HG03103 (cell line): Measurements from ENCODE around the gene CAPRIN1.

Experiments
- ATAC-seq: cut with Tn5 transposase; IDR thresholded peaks from one replicate; pipeline ENCODE4 v1.9.1; 2021; ENCODE audit warnings: low read depth; ENCODE audit not compliant: unreplicated experiment

CAPRIN1 gene, protein sequence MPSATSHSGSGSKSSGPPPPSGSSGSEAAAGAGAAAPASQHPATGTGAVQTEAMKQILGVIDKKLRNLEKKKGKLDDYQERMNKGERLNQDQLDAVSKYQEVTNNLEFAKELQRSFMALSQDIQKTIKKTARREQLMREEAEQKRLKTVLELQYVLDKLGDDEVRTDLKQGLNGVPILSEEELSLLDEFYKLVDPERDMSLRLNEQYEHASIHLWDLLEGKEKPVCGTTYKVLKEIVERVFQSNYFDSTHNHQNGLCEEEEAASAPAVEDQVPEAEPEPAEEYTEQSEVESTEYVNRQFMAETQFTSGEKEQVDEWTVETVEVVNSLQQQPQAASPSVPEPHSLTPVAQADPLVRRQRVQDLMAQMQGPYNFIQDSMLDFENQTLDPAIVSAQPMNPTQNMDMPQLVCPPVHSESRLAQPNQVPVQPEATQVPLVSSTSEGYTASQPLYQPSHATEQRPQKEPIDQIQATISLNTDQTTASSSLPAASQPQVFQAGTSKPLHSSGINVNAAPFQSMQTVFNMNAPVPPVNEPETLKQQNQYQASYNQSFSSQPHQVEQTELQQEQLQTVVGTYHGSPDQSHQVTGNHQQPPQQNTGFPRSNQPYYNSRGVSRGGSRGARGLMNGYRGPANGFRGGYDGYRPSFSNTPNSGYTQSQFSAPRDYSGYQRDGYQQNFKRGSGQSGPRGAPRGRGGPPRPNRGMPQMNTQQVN

DNA sequence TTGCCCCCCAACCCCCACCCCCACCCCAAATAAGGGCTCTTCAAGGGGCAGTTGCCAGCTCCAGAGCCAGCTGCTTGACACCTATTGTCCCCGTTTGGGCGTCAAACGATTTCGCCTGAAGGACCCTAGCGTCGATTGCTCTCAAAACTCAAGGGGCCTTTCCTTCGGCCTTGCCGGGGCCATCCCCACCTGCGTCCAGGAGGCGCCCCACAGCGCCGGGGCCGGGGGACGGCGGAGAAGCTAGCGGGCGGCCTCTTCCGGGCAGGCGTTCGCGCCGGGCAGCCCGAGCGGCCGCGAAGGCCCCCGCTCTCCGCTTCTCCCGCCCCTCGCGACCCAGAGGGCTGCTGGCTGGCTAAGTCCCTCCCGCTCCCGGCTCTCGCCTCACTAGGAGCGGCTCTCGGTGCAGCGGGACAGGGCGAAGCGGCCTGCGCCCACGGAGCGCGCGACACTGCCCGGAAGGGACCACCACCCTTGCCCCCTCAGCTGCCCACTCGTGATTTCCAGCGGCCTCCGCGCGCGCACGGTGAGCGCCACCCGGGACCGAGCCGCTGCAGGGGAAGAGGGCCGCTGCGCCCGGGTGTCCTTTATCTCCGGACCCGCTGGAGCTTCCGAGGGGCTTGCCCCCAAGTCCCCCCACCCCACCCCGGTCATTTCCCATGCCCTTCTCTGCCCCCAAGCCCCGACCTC is at the start of gene CAPRIN1:
Gene CAPRIN1, plus strand, starts transcription at position 383 of the 687 bp plus-strand sequence. CDS start 690 bp downstream, outside the sequence.
- peak; percentile 44 for ATAC-seq

DNA sequence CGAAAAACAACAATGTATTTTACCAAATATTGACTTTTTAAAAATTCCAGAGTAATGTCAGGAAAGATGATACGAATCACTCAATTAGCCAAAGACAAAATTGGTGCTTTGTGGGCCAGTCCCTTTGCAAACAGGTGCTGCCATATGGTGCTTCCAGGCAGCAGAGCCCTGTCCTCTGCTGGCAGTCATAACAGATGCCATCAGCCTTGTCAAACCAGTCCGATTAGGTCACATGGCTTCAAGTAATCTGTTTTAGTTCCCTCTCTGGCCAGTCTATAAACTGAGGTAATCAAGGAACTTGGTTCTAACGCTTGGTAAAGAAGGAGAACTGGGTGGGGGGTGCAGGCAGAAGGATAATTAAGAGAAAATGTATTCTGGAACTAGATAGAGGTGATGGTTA is 49.1 kb upstream of the CAPRIN1 start:
- ATAC-seq, result no peak

DNA sequence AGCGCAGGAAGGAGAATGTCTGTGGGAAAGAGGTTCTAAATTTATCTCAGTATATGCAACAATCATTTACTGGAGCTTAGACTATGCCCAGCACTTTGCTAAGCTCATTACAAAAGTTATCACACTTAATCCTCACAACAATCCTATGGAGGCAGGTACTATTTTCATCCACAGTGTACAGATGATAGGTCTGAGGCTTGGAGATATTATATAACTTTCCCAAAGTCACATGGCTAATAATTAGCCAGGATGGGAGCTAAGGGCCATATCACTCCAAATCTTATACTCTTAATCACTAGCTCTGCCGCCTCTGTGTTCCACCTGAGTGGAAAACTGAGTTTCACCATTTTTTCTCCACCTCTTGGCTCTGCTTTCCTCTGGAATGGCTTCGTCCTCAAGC is 47.3 kb upstream of the CAPRIN1 start:
- no peak for ATAC-seq

DNA sequence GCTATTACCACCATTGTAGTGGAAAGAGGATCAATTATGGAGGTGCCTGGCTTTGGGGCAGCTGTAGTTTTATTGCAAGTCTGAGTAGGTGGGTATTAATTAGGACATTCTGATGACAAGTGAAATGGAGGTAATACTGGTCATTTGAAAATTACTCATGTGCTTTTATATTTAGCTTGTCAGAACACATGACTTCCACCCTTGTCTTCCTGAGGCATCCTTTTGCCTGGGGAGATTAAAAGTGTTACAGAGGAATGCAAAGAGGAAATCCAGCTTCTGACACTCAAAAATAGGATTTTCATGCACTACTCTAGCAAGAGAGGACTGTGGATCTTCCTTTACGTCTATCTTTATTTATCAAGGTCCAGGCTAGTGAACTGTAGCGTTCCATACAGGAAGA is 44.7 kb upstream of the CAPRIN1 start:
- ATAC-seq, result no peak

DNA sequence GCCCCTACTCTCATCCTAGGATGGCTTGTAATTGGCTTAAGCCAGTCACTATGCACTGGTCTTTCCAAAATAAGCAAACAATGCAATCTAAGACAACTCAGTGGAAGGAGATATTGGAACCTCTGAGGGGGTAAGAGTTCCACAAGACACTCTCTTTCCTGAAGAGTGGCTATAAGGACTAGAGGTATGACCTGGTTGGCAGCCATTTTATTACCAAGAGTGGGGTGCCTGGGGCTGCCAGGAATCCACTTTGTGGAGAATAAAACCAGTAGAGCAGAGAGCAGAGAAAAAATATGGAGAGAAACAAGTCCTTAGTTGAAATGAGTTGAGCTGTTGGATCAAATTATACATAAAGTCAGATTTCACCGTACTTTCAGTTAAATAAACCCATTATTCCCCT is 38.8 kb upstream of the CAPRIN1 start:
- ATAC-seq, result no peak

DNA sequence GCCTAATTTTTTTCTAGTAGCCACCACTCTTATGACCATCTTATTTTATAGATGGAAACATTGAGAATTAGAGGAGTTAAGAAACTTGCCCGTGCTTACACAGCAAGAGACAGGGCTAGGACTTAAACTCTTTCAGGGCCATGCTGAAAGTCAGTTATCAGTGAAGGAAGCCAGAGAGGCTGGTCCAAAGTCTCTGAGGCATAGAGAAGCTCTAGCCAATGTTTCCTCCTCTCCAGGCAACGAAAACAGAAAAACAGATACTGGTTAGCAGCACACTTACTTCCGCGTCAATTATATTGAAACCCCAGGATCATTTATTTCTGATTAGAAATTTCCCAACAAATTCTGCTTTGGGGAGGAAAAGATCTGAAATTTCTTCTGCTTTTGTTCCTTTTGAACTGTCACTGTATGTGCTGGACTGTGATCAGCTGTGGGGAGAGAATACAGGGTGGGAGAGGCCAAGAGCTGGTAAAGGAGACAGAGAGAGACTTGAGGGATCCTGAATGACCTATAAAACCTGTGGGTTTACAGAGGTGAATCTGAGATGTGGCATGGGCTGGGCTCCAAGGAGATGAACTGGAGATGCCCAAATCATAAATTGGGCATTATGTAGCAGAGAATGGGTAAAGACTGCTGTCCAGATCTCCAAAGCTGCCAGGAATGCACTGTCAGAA is 37.5 kb upstream of the CAPRIN1 start:
- no peak for ATAC-seq

DNA sequence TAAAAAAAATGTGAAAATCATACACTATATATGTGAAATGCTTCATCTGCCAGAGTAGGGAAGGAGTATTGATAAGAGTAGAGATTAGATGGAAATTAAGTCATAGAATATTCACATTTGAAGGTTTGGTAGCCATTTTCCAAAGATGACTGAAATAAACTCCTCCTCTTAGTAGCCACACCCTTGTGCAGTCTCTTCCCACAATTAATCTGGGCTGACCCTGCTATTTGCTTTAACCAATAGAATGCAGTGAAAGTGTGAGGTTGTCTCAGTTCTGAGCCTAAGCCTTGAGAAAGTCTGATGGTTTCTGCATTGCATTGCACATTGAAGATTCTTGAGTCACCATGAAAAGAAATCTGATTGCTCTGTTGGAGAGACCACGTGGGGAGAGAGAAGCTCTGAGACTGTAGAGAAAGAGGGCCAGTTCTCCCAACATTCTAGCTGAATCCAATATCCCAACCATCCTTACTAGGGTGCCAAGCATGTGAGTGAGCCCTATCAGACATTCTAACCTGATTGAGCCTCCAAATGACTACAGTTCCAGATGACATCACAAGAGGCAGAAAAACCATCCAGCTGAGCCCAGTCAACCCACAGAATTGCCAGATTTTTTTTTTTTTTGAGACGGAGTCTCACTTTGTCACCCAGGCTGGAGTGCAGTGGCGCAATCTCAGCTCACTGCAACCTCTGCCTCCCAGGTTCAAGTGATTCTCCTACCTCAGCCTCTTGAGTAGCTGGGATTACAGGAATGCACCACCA is 29.4 kb upstream of the CAPRIN1 start:
- no peak for ATAC-seq

DNA sequence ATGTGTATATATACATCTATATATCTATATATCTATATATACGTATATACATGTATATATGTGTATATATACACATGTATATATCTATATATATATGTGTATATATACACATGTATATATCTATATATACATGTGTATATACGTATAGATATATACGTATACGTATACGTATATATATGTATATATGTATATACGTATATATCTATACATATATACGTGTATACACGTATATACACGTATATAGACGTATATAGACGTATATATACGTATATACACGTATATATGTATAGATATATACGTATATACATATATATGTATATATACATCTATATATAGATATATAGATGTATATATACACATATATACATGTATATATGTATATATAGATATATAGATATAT is 25.1 kb upstream of the CAPRIN1 start:
- ATAC-seq, result no peak

DNA sequence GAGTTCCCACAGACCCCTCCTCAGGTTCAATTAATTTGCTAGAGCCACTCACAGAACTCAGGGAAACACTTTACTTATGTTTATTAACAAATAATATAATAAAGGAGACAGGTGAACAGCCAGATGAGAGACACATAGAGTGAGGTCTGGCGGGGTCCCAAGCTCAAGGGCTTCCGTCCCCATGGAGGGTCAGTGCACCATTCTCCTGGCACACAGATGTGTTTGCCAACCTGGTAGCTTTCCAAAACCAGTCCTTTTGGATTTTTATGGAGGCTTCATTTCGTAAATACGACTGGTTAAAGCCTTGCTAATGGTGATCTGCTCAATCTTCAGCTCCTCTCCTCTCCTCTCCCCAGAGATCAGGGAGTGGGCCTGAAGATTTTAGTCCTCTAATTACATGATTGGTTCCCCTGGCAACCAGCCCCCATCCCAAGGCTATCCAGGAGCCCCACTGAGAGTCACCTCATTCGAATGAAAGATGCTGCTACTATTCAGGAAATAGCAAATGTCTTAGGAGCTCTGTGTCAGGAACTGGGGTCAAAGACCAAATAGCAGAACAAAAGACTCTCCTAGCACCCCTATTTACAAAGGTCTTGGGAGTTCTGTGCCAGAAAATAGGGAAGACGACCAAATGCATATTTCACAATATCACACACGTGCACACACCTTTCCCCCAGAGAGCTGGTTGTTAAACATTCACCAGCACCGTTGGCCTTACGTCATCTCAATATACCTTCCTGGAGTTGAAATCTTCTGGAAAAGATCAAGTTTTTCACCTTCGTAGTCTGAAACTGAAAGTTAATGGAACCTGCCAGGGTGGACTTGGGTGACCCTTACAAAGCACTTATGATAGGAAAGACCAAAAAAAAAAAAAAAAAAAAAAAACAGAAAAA is 23.8 kb upstream of the CAPRIN1 start:
- no peak for ATAC-seq

DNA sequence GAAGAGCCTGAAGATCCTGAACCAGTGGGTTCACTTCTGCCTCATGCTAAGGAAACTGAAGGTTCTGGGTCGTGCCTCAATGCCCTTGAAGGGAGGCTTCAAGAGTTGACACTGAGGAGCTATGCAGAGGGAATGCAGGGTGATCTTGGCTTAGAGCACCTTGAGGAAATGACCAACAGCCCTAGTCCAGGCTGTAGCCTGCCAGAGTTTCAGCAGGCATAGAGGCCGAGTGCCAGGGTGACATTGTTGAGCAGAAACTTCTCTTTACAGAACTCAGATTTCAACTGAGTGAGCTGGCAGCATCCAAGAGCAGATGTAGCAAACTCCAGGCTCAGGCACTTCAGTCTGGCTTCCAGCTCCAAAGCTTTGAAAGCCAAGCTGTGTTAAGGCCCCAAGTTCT is 23.1 kb upstream of the CAPRIN1 start:
- ATAC-seq, result no peak

DNA sequence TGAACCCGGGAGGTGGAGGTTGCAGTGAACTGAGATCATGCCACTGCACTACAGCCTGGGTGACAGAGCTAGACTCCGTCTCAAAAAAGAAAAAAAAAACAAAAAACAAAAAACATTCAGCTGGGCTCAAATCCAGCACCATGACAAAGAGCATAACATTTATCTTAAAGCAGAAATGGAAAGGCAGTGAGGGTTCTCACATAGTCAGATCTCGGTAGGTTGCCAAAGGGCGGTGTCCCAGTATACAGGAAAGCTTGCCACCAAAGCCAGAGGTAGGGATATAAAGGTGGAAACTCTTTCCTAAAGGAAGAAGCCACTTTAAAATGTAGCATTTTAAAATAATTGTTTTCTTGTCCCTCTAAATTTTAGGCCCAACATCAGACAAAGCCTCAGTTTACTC is 22.4 kb upstream of the CAPRIN1 start:
- ATAC-seq, result no peak

DNA sequence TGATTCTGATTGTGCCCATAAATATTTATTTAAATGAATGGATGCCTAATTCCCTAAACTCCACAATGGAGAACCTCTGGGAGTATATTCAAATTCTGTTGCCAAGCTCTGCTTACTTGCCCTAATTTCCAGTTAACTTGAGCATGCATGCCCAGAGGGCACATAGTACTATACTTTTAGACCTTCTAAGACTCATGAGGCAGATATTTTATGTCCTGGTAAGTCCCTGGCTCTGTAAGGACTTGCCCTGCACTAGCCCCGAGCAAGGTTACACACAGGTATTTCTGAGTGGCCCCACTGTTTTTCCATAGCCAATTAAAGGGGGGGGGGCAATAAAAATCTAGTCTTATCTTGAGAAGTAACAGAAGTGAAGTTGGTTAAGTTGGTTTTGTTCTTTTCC is 21.1 kb upstream of the CAPRIN1 start:
- ATAC-seq, result no peak

DNA sequence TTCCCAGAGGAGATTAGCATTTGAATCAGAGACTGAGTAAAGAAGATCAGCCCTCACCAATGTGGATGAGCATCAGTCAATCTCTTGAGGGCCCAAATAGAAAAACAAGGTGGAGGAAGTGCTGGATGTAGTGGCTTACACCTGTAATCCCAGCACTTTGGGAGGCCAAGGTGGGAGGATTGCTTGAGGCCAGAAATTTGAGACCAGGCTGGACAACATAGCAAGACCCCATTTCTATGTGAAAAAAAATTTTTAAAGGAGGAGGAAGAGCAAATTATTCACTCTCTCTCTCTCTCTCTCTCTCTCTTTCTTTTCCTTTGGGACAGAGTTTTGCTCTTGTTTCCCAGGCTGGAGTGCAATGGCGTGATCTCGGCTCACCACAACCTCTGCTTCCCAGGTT is 18.1 kb upstream of the CAPRIN1 start:
- no peak for ATAC-seq

DNA sequence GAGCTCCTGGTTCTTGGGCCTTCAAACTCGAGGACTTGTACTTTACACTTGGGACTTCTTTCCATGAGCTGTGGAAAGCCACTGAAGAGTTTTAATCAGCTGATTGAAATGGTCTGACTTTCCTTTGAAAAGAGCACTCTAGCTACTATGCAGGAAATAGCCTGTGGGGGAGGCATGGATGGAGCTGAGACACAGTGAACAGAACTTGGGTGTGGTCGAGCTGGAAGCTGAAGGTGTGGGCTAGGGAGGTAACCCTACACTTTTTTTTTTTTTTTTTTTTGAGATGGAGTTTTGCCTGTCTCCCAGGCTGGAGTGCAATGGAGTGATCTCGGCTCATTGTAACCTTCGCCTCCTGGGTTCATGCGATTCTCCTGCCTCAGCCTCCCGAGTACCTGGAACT is 17.5 kb upstream of the CAPRIN1 start:
- no peak for ATAC-seq

DNA sequence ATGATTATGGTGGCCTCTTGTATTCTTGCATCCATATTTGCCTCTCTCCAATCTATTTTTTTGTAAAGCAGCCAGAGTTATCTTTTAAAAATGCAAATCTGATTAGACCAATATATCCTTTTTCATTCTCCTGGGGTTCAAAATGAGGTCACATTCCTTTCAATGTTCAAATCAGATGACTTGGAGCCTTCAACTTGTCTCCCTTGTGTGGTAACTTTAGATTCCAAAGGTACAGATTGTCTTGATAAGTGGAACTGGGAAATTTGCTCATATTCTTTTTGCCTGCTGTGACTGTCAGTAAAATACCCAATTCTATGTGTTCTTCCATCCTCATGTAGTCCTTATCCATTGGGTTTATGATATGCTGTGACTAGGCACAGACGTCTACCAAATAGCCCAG is 15.1 kb upstream of the CAPRIN1 start:
- no peak for ATAC-seq

DNA sequence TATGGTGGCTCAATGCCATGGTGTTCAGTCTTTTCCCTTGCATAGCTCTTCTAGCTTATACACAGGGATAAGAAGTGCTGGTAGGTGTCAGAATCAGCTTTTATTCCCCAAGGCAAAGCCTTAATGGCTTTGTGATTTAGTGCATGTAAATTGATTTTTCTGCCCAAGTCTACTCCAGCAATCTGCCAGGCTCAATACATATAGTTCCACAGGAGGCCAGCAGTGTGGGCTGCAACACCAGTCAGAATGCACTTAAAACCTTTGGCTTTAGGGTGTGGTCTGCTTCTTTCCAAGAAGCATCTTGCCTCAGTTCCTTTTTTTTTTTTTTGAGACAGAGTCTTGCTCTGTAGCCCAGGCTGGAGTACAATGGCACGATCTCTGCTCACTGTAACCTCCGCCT is 14.5 kb upstream of the CAPRIN1 start:
- no peak for ATAC-seq

DNA sequence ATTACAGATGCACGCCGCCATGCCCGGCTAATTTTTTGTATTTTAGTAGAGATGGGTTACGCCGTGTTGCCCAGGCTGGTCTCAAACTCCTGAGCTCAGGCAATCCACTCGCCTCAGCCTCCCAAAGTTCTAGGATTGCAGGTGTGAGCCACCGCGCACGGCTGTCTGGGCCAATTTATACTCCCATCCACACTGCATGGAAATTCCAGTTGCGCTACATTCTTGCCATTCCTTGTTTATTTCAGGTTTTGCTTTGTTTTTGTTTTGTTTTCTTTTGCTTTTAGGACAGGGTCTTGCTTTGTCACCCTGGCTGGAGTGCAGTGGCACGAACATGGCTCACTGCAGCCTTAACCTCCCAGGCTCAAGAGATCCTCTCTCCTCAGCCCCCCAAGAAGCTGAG is 11.0 kb upstream of the CAPRIN1 start:
- ATAC-seq, result no peak

DNA sequence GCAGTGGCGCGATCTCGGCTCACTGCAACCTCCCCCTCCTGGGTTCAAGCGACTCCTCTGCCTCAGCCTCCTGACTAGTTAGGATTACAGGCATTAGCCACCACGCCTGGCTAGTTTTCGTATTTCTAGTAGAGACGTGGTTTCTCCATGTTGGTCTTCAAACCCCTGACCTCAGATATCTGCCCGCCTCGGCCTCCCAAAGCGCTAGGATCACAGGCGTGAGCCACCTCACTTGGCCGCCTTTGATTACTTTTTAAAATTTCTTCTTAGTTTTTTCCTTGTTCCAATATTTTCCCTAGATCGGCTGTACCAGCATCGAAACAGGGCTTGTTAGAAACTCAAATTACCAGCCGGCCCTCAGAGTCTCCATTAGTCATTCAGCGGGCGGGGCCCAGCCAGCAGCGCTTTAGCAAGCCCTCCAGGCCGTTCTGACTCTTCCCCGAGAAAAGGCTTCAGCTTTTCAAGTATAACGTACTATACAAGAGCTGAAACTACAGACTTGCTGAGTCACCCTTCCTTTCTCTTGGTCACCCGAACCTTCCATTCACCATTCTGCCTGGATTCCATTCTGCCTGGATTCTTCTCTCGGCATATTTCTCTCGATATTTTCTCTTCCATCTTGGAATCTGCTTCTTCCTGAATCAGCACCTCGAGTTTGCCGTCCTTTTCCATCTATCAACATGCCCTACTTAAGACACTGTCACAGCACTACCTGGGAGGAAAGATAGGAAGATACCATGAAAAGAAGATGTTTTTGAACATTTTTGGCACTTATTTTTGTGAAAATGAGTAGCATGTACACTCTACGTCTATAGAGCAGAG is 6.7 kb upstream of the CAPRIN1 start:
- ATAC-seq, result no peak
